Measurements from ENCODE around the gene ZFAND3. TPM values are rescaled to one million over a fixed set of nuclear protein-coding genes. Genes with fewer than 3 reads are reported as not detected.

Gene ZFAND3
- total and polyA plus RNA-seq, 2 experiments from 2014 or later: 16.9 to 28.2 TPM

DNA sequence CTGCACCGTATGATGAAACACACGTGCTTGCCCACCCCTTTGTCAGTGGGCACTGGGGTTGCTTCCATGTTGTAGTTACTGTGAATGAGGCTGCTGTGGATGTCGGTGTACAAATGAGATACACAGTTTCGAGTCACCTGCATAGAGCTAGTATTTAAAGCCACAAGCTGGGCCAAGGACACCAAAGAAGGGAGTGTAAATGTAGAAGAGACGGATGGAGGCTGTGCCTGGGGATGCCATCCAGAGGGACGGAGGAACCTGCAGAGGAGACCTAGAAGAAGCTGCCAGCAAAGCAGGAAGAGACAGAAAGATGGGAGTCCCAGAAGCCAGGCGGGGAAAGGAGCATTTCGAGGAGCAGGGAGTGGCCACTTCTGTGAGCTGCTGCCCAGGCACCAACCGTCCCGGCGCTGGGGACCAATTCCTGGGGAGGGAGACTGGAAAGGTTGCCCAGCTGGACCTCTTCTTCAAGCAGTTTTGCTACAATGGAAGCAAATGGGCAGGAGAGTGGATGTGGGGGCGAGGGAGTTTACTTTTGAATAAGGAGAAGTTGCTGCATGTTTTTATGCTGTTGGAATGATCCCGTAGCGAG, 339.3 kb downstream of the ZFAND3 start:
- H3K27ac ChIP-seq (ENCODE audit: low read depth): no peak overlapping the region
- no peak overlapping the region for H2AFZ ChIP-seq
- no peak overlapping the region for H3K4me2 ChIP-seq
- no peak for ATAC-seq
- TF ChIP-seq NANOG (IDR thresholded peaks at IDR 0.05; ENCODE audit: borderline replicate concordance): no peak
- no peak for TF ChIP-seq POLR2AphosphoS5 (IDR thresholded peaks at IDR 0.05; ENCODE audit: low read depth)
- TF ChIP-seq CREB1 (CRISPR knock-in tag; IDR thresholded peaks at IDR 0.05; ENCODE audit: low read depth): no peak
- no peak for TF ChIP-seq ZNF114 (CRISPR knock-in tag; IDR thresholded peaks at IDR 0.05)
- no peak for TF ChIP-seq REST (IDR thresholded peaks at IDR 0.05; ENCODE audit: unreplicated experiment)
- TF ChIP-seq EZH2phosphoT487 (IDR thresholded peaks at IDR 0.05; ENCODE audit: unreplicated experiment): no peak
- no peaks in the 10 kb centered on the region for H3K36me3 ChIP-seq (ENCODE audit: insufficient read depth)
- no peaks in the 10 kb centered on the region for H3K4me1 ChIP-seq (ENCODE audit: insufficient read depth)
- H3K27me3 ChIP-seq (ENCODE audit: insufficient read depth): no peaks in the 10 kb centered on the region
- H3K27ac Mint-ChIP-seq: no peak overlapping the region; the same call in 1 of the 2 replicates
- peaks cover 6% of the 10 kb centered on the region for H3K4me1 Mint-ChIP-seq
- no peaks in the 10 kb centered on the region; the same call in 2 of the 3 replicates for H3K36me3 Mint-ChIP-seq (ENCODE audit: low read depth)
- no peak overlapping the region for H3K4me3 Mint-ChIP-seq
- H3K79me2 ChIP-seq (replicated peaks; ENCODE audit: insufficient read depth): no peaks in the 10 kb centered on the region
- peaks cover 18% of the 10 kb centered on the region for H3K27me3 Mint-ChIP-seq (ENCODE audit: insufficient read depth, low read depth, poor library complexity)
- no peaks in the 10 kb centered on the region for H3K9me2 ChIP-seq (ENCODE audit: insufficient read depth)
- H3K9me3 Mint-ChIP-seq: no peaks in the 10 kb centered on the region; the same call in 2 of the 3 replicates
- no peak for DNase-seq (ENCODE audit: low spot score)
- no peaks in the 10 kb centered on the region for H3F3A ChIP-seq (replicated peaks; ENCODE audit: low read depth)
- no peak overlapping the region for H3K4me3 ChIP-seq
- no peaks in the 10 kb centered on the region for H4K20me1 ChIP-seq (replicated peaks; ENCODE audit: insufficient read depth)

DNA sequence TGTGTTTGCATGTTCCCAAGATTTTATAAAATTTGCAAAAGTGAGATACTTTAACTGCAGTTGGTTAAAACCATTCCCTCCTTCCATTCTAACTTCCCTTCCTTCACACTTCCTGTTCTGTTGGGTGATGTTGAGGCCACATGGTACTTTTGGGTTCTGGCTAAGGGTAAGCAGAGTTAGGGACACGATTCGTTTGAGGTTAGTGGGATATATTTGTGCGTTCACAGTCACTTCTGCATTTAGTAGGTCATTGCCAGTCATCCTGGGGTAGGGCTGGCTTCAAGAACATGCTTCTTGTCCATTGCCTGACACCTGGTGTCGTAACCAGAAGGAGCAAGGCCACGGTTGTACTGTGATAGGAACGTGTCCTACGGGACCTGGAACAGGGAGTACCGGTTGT, 340.1 kb downstream of the ZFAND3 start:
- no peak for DNase-seq (ENCODE audit: low spot score)
- Mint-ChIP-seq H3K27me3 (ENCODE audit: insufficient read depth, low read depth, poor library complexity) (peaks cover 18% of the 10 kb centered on the region), H3K9me3 (no peaks in the 10 kb centered on the region; the same call in 2 of the 3 replicates)
- TF ChIP-seq ZNF462 (CRISPR knock-in tag; IDR thresholded peaks at IDR 0.05): no peak
- TF ChIP-seq, protein P1, sequence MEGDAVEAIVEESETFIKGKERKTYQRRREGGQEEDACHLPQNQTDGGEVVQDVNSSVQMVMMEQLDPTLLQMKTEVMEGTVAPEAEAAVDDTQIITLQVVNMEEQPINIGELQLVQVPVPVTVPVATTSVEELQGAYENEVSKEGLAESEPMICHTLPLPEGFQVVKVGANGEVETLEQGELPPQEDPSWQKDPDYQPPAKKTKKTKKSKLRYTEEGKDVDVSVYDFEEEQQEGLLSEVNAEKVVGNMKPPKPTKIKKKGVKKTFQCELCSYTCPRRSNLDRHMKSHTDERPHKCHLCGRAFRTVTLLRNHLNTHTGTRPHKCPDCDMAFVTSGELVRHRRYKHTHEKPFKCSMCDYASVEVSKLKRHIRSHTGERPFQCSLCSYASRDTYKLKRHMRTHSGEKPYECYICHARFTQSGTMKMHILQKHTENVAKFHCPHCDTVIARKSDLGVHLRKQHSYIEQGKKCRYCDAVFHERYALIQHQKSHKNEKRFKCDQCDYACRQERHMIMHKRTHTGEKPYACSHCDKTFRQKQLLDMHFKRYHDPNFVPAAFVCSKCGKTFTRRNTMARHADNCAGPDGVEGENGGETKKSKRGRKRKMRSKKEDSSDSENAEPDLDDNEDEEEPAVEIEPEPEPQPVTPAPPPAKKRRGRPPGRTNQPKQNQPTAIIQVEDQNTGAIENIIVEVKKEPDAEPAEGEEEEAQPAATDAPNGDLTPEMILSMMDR (conservative IDR thresholded peaks at IDR 0.05; ENCODE audit: low read depth in 2 of 2): no peak

More for the DNA sequence above, 340.1 kb downstream of the ZFAND3 start:
- no peaks in the 10 kb centered on the region for H3K79me2 ChIP-seq (replicated peaks; ENCODE audit: insufficient read depth)
- ATAC-seq: no peak
- no peak overlapping the region for H3K4me3 ChIP-seq
- no peak overlapping the region for H3K4me2 ChIP-seq
- H2AFZ ChIP-seq: no peak overlapping the region
- Mint-ChIP-seq H3K4me1 (peaks cover 6% of the 10 kb centered on the region; the same call in 2 of the 3 replicates), H3K27ac (no peak overlapping the region), H3K36me3 (ENCODE audit: low read depth) (peaks cover 2% of the 10 kb centered on the region; the same call in 1 of the 3 replicates), H3K4me3 (no peak overlapping the region)
- H3K9me2 ChIP-seq (ENCODE audit: insufficient read depth): no peaks in the 10 kb centered on the region
- no peaks in the 10 kb centered on the region for H3K36me3 ChIP-seq (ENCODE audit: insufficient read depth)
- no peaks in the 10 kb centered on the region for H4K20me1 ChIP-seq (replicated peaks; ENCODE audit: insufficient read depth)
- no peak overlapping the region for H3K27ac ChIP-seq (ENCODE audit: low read depth)
- H3F3A ChIP-seq (replicated peaks; ENCODE audit: low read depth): no peaks in the 10 kb centered on the region
- no peaks in the 10 kb centered on the region for H3K4me1 ChIP-seq (ENCODE audit: insufficient read depth)
- no peaks in the 10 kb centered on the region for H3K27me3 ChIP-seq (ENCODE audit: insufficient read depth)

All from GM23338 (cell line).